Right lobe of liver (tissue), 4 donors: Measurements from ENCODE around the gene FBXO44.

Experiments used
- CTCF ChIP-seq, 4 donors: fragments of 200-600 bp in 3 of 4; fragments of 450-650 bp in 1 of 4; IDR thresholded peaks; one replicate each; pipeline versions ENCODE4 v1.5.1 to v1.8.0; 2016 to 2022; ENCODE audit warnings: antibody characterized with exemption in 4 of 4, mild to moderate bottlenecking in 2 of 4
- POLR2A ChIP-seq: fragments of 450-650 bp; IDR thresholded peaks from one replicate; pipeline ENCODE4 v1.6.1; 2017; ENCODE audit warnings: antibody characterized with exemption, mild to moderate bottlenecking
- donor health status: DM: no; HTN: no; CAD: no.
- donor health status: DM: no; HTN: no; CAD: no.
- donor health status: DM: no; HTN: yes; CAD: no.

GRCh38 chr1:11695861-11696260 is 41.2 kb downstream of the FBXO44 start:
- no peak for TF ChIP-seq CTCF (IDR thresholded peaks at IDR 0.05)
- no peak for TF ChIP-seq POLR2A
